ENCODE measurements around the gene SYT2. TPM values are rescaled to one million over a fixed set of nuclear protein-coding genes. Genes with fewer than 3 reads are reported as not detected.

SYT2 gene
- total RNA-seq, 1 experiment from 2014 or later = not detected

- DNase-seq (ENCODE audit: low read depth, low spot score) = no peak
- no peak overlapping the region for H3K27ac ChIP-seq (ENCODE audit: low read depth, low read length)
- H2AFZ ChIP-seq (ENCODE audit: low read depth, low read length, poor library complexity, severe bottlenecking) = no peak overlapping the region
- no peaks in the 10 kb centered on the region for H3K79me2 ChIP-seq (ENCODE audit: insufficient read depth, low read length)
- H3K9me3 ChIP-seq (ENCODE audit: control insufficient read depth in 1 of 2, insufficient read depth in 1 of 2, low read depth in 1 of 2, low read length in 2 of 2) = no peaks in the 10 kb centered on the region
- H3K4me2 ChIP-seq (ENCODE audit: low read length) = no peak overlapping the region
- ChIA-PET POLR2A (no interaction called here), CTCF (no interaction called here), RAD21 (ENCODE audit: low non-redundant PET in 1 of 2, low total read pairs in 2 of 2, uncharacterized antibody in 2 of 2, unreplicated experiment in 2 of 2) (no interaction called here)
- no peak overlapping the region for H3K9ac ChIP-seq (ENCODE audit: low read length)
- intact Hi-C loops (cut with micrococcal nuclease) = no loop called here
- H3K9me2 ChIP-seq (ENCODE audit: insufficient read depth) = no peaks in the 10 kb centered on the region
- ATAC-seq = no peak
- TF ChIP-seq EGR1 (IDR thresholded peaks at IDR 0.05; ENCODE audit: low read depth) = no peak
- TF ChIP-seq, protein P1, sequence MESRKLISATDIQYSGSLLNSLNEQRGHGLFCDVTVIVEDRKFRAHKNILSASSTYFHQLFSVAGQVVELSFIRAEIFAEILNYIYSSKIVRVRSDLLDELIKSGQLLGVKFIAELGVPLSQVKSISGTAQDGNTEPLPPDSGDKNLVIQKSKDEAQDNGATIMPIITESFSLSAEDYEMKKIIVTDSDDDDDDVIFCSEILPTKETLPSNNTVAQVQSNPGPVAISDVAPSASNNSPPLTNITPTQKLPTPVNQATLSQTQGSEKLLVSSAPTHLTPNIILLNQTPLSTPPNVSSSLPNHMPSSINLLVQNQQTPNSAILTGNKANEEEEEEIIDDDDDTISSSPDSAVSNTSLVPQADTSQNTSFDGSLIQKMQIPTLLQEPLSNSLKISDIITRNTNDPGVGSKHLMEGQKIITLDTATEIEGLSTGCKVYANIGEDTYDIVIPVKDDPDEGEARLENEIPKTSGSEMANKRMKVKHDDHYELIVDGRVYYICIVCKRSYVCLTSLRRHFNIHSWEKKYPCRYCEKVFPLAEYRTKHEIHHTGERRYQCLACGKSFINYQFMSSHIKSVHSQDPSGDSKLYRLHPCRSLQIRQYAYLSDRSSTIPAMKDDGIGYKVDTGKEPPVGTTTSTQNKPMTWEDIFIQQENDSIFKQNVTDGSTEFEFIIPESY (IDR thresholded peaks at IDR 0.05; ENCODE audit: extremely low read depth, insufficient replicate concordance, low read length) = no peak
- TF ChIP-seq CEBPB (IDR thresholded peaks at IDR 0.05; ENCODE audit: low read depth) = no peak
- no peak for TF ChIP-seq CBX3 (IDR thresholded peaks at IDR 0.05; ENCODE audit: low read depth)
- no peak for TF ChIP-seq TCF7L2 (IDR thresholded peaks at IDR 0.05; ENCODE audit: borderline replicate concordance, extremely low read depth, insufficient read depth, insufficient read length)
- TF ChIP-seq ZNF274 (IDR thresholded peaks at IDR 0.05; ENCODE audit: low read depth, low read length) = no peak
- TF ChIP-seq RAD21 (IDR thresholded peaks at IDR 0.05; ENCODE audit: low read depth) = no peak
- TF ChIP-seq EZH2phosphoT487 (IDR thresholded peaks at IDR 0.05; ENCODE audit: borderline replicate concordance) = no peak
- TF ChIP-seq SRF (IDR thresholded peaks at IDR 0.05; ENCODE audit: low read depth) = no peak
- TF ChIP-seq YY1 (IDR thresholded peaks at IDR 0.05; ENCODE audit: extremely low read depth, insufficient replicate concordance, low read depth, low read length) = no peak
- TF ChIP-seq POLR2AphosphoS5 (IDR thresholded peaks at IDR 0.05; ENCODE audit: low read depth, low read length) = no peak
- no peak for TF ChIP-seq FOSL1 (IDR thresholded peaks at IDR 0.05; ENCODE audit: low read depth)
- TF ChIP-seq POLR2A (IDR thresholded peaks at IDR 0.05; ENCODE audit: borderline replicate concordance, extremely low read depth, insufficient read depth, insufficient read length) = no peak
- no peak for TF ChIP-seq EZH2 (IDR thresholded peaks at IDR 0.05)
- peaks cover 9% of the 10 kb centered on the region; the same call in 1 of the 2 replicates for H3K27me3 ChIP-seq (ENCODE audit: insufficient read depth, low read length)
- no peaks in the 10 kb centered on the region for H3K4me1 ChIP-seq (ENCODE audit: control insufficient read depth in 1 of 2, insufficient read depth in 2 of 2, low read length in 2 of 2)
- no peak overlapping the region for H3K4me3 ChIP-seq (replicated peaks in 1 of 2; ENCODE audit: low read depth in 1 of 2, low read length in 2 of 2)
- no TSS peak for BruUV-seq (replicated peaks)
- no peaks in the 10 kb centered on the region for H4K20me1 ChIP-seq (ENCODE audit: insufficient read depth)
- H3K36me3 ChIP-seq (ENCODE audit: control insufficient read depth in 1 of 2, insufficient read depth in 2 of 2, low read length in 2 of 2) = no peaks in the 10 kb centered on the region
Measured at GRCh38 chr1:202642212-202642611, 68.0 kb downstream of the SYT2 start.
